CD4-positive, alpha-beta T cell (primary cell): Measurements from ENCODE around the gene CCR9. TPM values are rescaled to one million over a fixed set of nuclear protein-coding genes. Genes with fewer than 3 reads are reported as not detected.

Experiments
- ATAC-seq: fragments of 200-7000 bp; cut with Tn5 transposase; one replicate; pipeline ENCODE4 v1.10.0; 2022; ENCODE audit warnings: mild to moderate bottlenecking; ENCODE audit not compliant: poor library complexity
- CTCF ChIA-PET: fragments of 350-600 bp; sonication (Branson Sonifier 250); formaldehyde crosslinking; loops from one replicate; lab custom pipeline; 2021; ENCODE audit warnings: antibody characterized with exemption, inconsistent platforms; lab: Charles Lee
- POLR2A ChIA-PET: fragments of 350-600 bp; sonication (Branson Sonifier 250); formaldehyde crosslinking; loops from one replicate; lab custom pipeline; 2021; ENCODE audit warnings: antibody characterized with exemption, inconsistent platforms; lab: Charles Lee
- DNase-seq, 14 experiments: peaks; one replicate each; pipeline ENCODE4 v3.0.0-alpha.2; 2013 to 2020; ENCODE audit warnings: mixed read lengths in 2 of 14
- H3K27ac ChIP-seq, 2 donors: one replicate each; pipeline versions ENCODE4 v1.5.1 to v1.7.0; 2013; ENCODE audit warnings: low read length in 2 of 2, low read depth in 1 of 2, mild to moderate bottlenecking in 1 of 2
- H3K27me3 ChIP-seq, 2 experiments: 1 replicate in 1 of 2; 2 replicates in 1 of 2; pipeline versions ENCODE4 v1.6.1 to v1.7.0; 2013; ENCODE audit warnings: low read length in 2 of 2, control low read depth in 1 of 2, mild to moderate bottlenecking in 1 of 2, moderate library complexity in 1 of 2; ENCODE audit not compliant: insufficient read depth in 2 of 2, control insufficient read depth in 1 of 2
- H3K36me3 ChIP-seq: one replicate; pipeline ENCODE4 v1.6.1; 2013; ENCODE audit warnings: low read length, control low read depth; ENCODE audit not compliant: insufficient read depth
- H3K4me1 ChIP-seq: one replicate; pipeline ENCODE4 v1.6.1; 2013; ENCODE audit warnings: low read length, control low read depth; ENCODE audit not compliant: insufficient read depth
- H3K4me3 ChIP-seq: one replicate; pipeline ENCODE4 v1.5.1; 2013; ENCODE audit warnings: mild to moderate bottlenecking, low read length, moderate library complexity
- H3K9me3 ChIP-seq, 2 experiments: 1 replicate in 1 of 2; 2 replicates in 1 of 2; pipeline versions ENCODE4 v1.6.1 to v1.7.0; 2013; ENCODE audit warnings: low read length in 2 of 2, mild to moderate bottlenecking in 2 of 2, control low read depth in 1 of 2, moderate library complexity in 1 of 2; ENCODE audit not compliant: control insufficient read depth in 1 of 2, insufficient read depth in 1 of 2
- H3K27ac Mint-ChIP-seq: one replicate; pipeline ENCODE4 v1.8.0; 2020; ENCODE audit warnings: mixed read lengths
- H3K27me3 Mint-ChIP-seq: one replicate; pipeline ENCODE4 v1.8.0; 2021; ENCODE audit warnings: mixed read lengths
- H3K36me3 Mint-ChIP-seq: one replicate; pipeline ENCODE4 v1.8.0; 2021; ENCODE audit warnings: low read depth, mixed read lengths
- H3K4me1 Mint-ChIP-seq: one replicate; pipeline ENCODE4 v1.8.0; 2021; ENCODE audit warnings: low read depth, mixed read lengths
- H3K4me3 Mint-ChIP-seq: one replicate; pipeline ENCODE4 v1.8.0; 2020; ENCODE audit warnings: mild to moderate bottlenecking, mixed read lengths
- H3K9me3 Mint-ChIP-seq: one replicate; pipeline ENCODE4 v1.8.0; 2020; ENCODE audit warnings: mixed read lengths
- CTCF ChIP-seq: fragments of 200-600 bp; IDR thresholded peaks from one replicate; pipeline ENCODE4 v1.8.0; 2022; ENCODE audit warnings: antibody characterized with exemption, mild to moderate bottlenecking
- intact Hi-C, 2 experiments: fragments of 100-400 bp; cut with DNase I in 1 of 2; cut with micrococcal nuclease in 1 of 2; formaldehyde crosslinking; loops; one replicate each; pipeline versions ENCODE4 v1.15.1 to v1.9.0; 2023 to 2025; cut with DNase I, micrococcal nuclease
- total RNA-seq, 174 experiments: library from RNA in 2 of 174; stranded (reverse) in 2 of 174; gene quantifications; one replicate each; pipeline ENCODE4 v1.2.3 and lab custom pipeline; 2021 to 2026

The CCR9 gene
- total RNA-seq, 2 experiments from 2014 or later, result 6.5 to 7.4 TPM

- peaks cover 30% of the 10 kb centered on the region for H3K4me1 ChIP-seq
- peaks cover 58% of the 10 kb centered on the region for H3K36me3 Mint-ChIP-seq
- H3K27ac Mint-ChIP-seq, result no peak overlapping the region
- no peaks in the 10 kb centered on the region for H3K27me3 ChIP-seq
- no peak overlapping the region for H3K4me3 ChIP-seq
- ChIA-PET CTCF (interaction anchor here (0.7 to 3.6 kb wide), 26 partner anchors 8 to 439 kb away, joined by 3 to 96 read pairs (median 5); partner anchors contain the start of genes FYCO1 and LZTFL1), POLR2A (interaction anchor here (0.6 to 1.8 kb wide), 12 partner anchors 8 to 148 kb away, joined by 3 to 11 read pairs (median 4); partner anchors contain the start of gene LZTFL1)
- H3K36me3 ChIP-seq, result peaks cover 44% of the 10 kb centered on the region
- no peaks in the 10 kb centered on the region for H3K27me3 Mint-ChIP-seq
- TF ChIP-seq CTCF, result peak; percentile 83
- intact Hi-C loops, result loop anchor here (1.0 to 5.0 kb wide), 2 partner anchors 140 to 438 kb away; no protein-coding TSS in a partner anchor
- no peaks in the 10 kb centered on the region for H3K9me3 ChIP-seq
- H3K9me3 Mint-ChIP-seq, result no peaks in the 10 kb centered on the region
- no peak overlapping the region for H3K27ac ChIP-seq
- peak; percentile 65 for ATAC-seq
- H3K4me1 Mint-ChIP-seq, result peaks cover 37% of the 10 kb centered on the region
- peak; percentile 72 to 93 (median 82) for DNase-seq
- no peak overlapping the region for H3K4me3 Mint-ChIP-seq
These were observed 52.5 kb downstream of the CCR9 start for GRCh38 chr3:45938864-45939263.

- Histone ChIP-seq H3K27me3 (no peaks in the 10 kb centered on the region), H3K36me3 (peaks cover 39% of the 10 kb centered on the region), H3K4me1 (peaks cover 30% of the 10 kb centered on the region), H3K4me3 (no peak overlapping the region), H3K9me3 (no peaks in the 10 kb centered on the region), H3K27ac (no peak overlapping the region)
- Mint-ChIP-seq H3K4me3 (no peak overlapping the region), H3K36me3 (peaks cover 53% of the 10 kb centered on the region), H3K9me3 (no peaks in the 10 kb centered on the region), H3K4me1 (peaks cover 39% of the 10 kb centered on the region), H3K27ac (no peak overlapping the region), H3K27me3 (no peaks in the 10 kb centered on the region)
- ChIA-PET CTCF (interaction anchor here (1.0 to 3.6 kb wide), 24 partner anchors 8 to 439 kb away, joined by 3 to 96 read pairs (median 6); partner anchors contain the start of genes FYCO1 and LZTFL1), POLR2A (interaction anchor here (0.8 to 1.8 kb wide), 10 partner anchors 11 to 148 kb away, joined by 3 to 11 read pairs (median 4); partner anchors contain the start of gene LZTFL1)
- DNase-seq (peak in 2 of 14 experiments; percentile 28 to 43), ATAC-seq (no peak)
- no peak for TF ChIP-seq CTCF
- intact Hi-C loops, result loop anchor here in 1 of 2 experiments (5.0 kb wide), 1 partner anchor 438 kb away; no protein-coding TSS in a partner anchor
These were observed 53.0 kb downstream of the CCR9 start for GRCh38 chr3:45939341-45939771.

DNA sequence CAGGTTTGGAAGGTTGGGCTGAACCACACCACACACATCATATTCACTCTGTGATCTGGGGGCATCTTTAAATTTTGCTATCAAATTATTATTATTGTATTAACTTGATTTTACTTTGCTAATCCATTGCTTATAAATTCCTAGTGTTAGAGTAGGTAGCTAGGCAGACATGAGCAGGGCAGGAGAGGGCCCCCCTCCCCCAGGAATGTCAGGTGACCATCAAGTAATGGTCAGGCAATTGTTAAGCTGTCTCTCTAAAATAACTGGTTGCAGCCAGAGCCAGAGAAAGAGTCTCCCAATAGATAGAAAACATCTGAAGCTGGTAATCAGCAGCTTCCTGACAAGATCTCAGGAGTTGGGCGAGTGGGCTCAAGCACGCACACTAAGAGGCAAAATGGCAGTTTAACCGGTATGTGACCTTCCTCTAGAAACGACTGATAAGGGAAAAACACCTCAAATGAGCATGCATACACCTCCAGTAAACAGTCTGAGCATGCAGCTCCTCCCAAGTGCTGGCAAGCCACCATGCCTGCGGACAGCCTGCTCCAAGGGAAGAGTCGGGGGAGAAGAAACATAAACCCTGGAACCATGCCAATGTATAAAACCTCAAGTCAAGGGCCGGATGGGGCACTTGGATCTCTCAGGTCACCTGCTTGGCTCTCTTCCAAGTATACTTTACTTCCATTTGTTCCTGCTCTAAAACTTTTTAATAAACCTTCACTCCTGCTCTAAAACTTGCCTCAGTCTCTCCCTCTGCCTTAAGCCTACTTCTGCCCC is 53.8 kb downstream of the CCR9 start:
- H3K9me3 Mint-ChIP-seq, result no peaks in the 10 kb centered on the region
- no peak overlapping the region for H3K4me3 Mint-ChIP-seq
- Histone ChIP-seq H3K4me3 (no peak overlapping the region), H3K27ac (no peak overlapping the region), H3K9me3 (no peaks in the 10 kb centered on the region), H3K4me1 (peaks cover 37% of the 10 kb centered on the region), H3K27me3 (no peaks in the 10 kb centered on the region), H3K36me3 (peaks cover 32% of the 10 kb centered on the region)
- intact Hi-C loops, result loop anchor here (5.0 kb wide), 1 partner anchor 37 kb away; no protein-coding TSS in a partner anchor
- H3K4me1 Mint-ChIP-seq, result peaks cover 48% of the 10 kb centered on the region
- no peaks in the 10 kb centered on the region for H3K27me3 Mint-ChIP-seq
- no peak for TF ChIP-seq CTCF
- ATAC-seq, result no peak
- no peak overlapping the region for H3K27ac Mint-ChIP-seq
- DNase-seq, result no peak
- ChIA-PET POLR2A (interaction anchor here (1.3 kb wide), 1 partner anchor 128 kb away, joined by 7 read pairs; no protein-coding TSS in a partner anchor), CTCF (interaction anchor here (1.1 to 3.6 kb wide), 3 partner anchors 10 to 138 kb away, joined by 3 to 96 read pairs (median 4); no protein-coding TSS in a partner anchor)
- H3K36me3 Mint-ChIP-seq, result peaks cover 53% of the 10 kb centered on the region
